GM23338 (cell line): ENCODE data around the gene RBM44.

ENCODE experiments used
- CREB1 ChIP-seq: fragments of 250-450 bp; sonication (Bioruptor Pico); IDR thresholded peaks from 2 replicates; pipeline ENCODE4 v1.5.0; 2020; ENCODE audit warnings: low read depth, mild to moderate bottlenecking, moderate library complexity
- CTCF ChIP-seq, 2 experiments: fragments of 200-600 bp in 1 of 2; sonication (generic) in 1 of 2; conservative IDR thresholded peaks; 2 replicates each; pipeline versions ENCODE4 v1.5.1 to v1.6.1; 2016 to 2017; ENCODE audit warnings: antibody characterized with exemption in 2 of 2, low read depth in 2 of 2, mild to moderate bottlenecking in 2 of 2, moderate library complexity in 1 of 2
- ETS1 ChIP-seq: IDR thresholded peaks from 2 replicates; pipeline ENCODE4 v1.6.1; 2016; ENCODE audit warnings: antibody characterized with exemption
- EZH2 ChIP-seq: fragments of 200-600 bp; sonication (generic); IDR thresholded peaks from one replicate; pipeline ENCODE4 v1.8.0; 2017; ENCODE audit warnings: antibody characterized with exemption, mild to moderate bottlenecking, low read depth; ENCODE audit not compliant: unreplicated experiment
- EZH2phosphoT487 ChIP-seq: fragments of 200-600 bp; sonication (generic); IDR thresholded peaks from one replicate; pipeline ENCODE4 v1.8.1; 2018; ENCODE audit warnings: antibody characterized with exemption; ENCODE audit not compliant: unreplicated experiment
- JUNB ChIP-seq: IDR thresholded peaks from one replicate; pipeline ENCODE4 v1.6.1; 2016; ENCODE audit warnings: antibody characterized with exemption; ENCODE audit not compliant: unreplicated experiment
- POLR2AphosphoS5 ChIP-seq: IDR thresholded peaks from 2 replicates; pipeline ENCODE4 v1.6.1; 2016; ENCODE audit warnings: antibody characterized with exemption, low read depth
- REST ChIP-seq: IDR thresholded peaks from one replicate; pipeline ENCODE4 v1.6.1; 2018; ENCODE audit warnings: antibody characterized with exemption; ENCODE audit not compliant: unreplicated experiment
- ZNF331 ChIP-seq: fragments of 250-450 bp; sonication (Bioruptor Pico); IDR thresholded peaks from 2 replicates; pipeline ENCODE4 v1.5.0; 2020; ENCODE audit warnings: low read depth, mild to moderate bottlenecking, moderate library complexity
- ZNF462 ChIP-seq: fragments of 250-450 bp; sonication (Bioruptor Pico); IDR thresholded peaks from 2 replicates; pipeline ENCODE4 v1.5.0; 2020; ENCODE audit warnings: mild to moderate bottlenecking, moderate library complexity

- no peak for TF ChIP-seq EZH2phosphoT487
- no peak for TF ChIP-seq EZH2
- TF ChIP-seq CTCF (conservative IDR thresholded peaks at IDR 0.05; ENCODE audit: low read depth in 2 of 2), result no peak
- no peak for TF ChIP-seq JUNB
- no peak for TF ChIP-seq ZNF462 (CRISPR knock-in tag)
- TF ChIP-seq POLR2AphosphoS5, result no peak
- TF ChIP-seq ZNF331 (CRISPR knock-in tag), result no peak
- TF ChIP-seq REST, result no peak
- no peak for TF ChIP-seq CREB1
- TF ChIP-seq ETS1, result no peak
These were observed 72.4 kb downstream of the RBM44 start for GRCh38 chr2:237870754-237871651.
